H1 (cell line): ENCODE results near the gene EWSR1. TPM values are rescaled to one million over a fixed set of nuclear protein-coding genes. Genes with fewer than 3 reads are reported as not detected.

ENCODE experiments used
- CTCF ChIA-PET: fragments of 300-600 bp; sonication (Branson Sonifier 250); formaldehyde crosslinking; loops from one replicate; lab custom pipeline; 2021; ENCODE audit not compliant: partially characterized antibody; lab: Charles Lee
- POLR2A ChIA-PET: fragments of 300-600 bp; sonication (Branson Sonifier 250); formaldehyde crosslinking; loops from one replicate; lab custom pipeline; 2021; ENCODE audit warnings: inconsistent platforms; ENCODE audit not compliant: partially characterized antibody; lab: Charles Lee
- DNase-seq, 2 experiments: peaks; one replicate each; pipeline versions ENCODE4 v3.0.0 to v3.0.0-alpha.2; 2010 to 2022; ENCODE audit warnings: low spot score in 2 of 2, low read depth in 1 of 2, mixed read lengths in 1 of 2
- FAIRE-seq: peaks from 2 replicates; lab custom pipeline; 2011; peaks lifted over from hg19 to GRCh38; lab: Jason Lieb, UNC
- H2AFZ ChIP-seq: 2 replicates; pipeline ENCODE4 v1.8.1; 2012; ENCODE audit warnings: low read length, inconsistent platforms
- H2AK5ac ChIP-seq: 2 replicates; pipeline ENCODE4 v1.6.1; 2013; ENCODE audit warnings: low read depth, low read length
- H2BK120ac ChIP-seq: replicated peaks from 2 replicates; pipeline ENCODE3; 2013; ENCODE audit warnings: low read depth, low read length, inconsistent platforms
- H2BK12ac ChIP-seq: 2 replicates; pipeline ENCODE4 v1.6.1; 2013; ENCODE audit warnings: low read depth, low read length
- H2BK15ac ChIP-seq: 2 replicates; pipeline ENCODE4 v1.6.1; 2013; ENCODE audit warnings: low read length
- H2BK20ac ChIP-seq: 2 replicates; pipeline ENCODE4 v1.6.1; 2013; ENCODE audit warnings: low read length
- H2BK5ac ChIP-seq: 2 replicates; pipeline ENCODE4 v1.6.1; 2013; ENCODE audit warnings: low read depth, low read length
- H3K14ac ChIP-seq: 2 replicates; pipeline ENCODE4 v1.6.1; 2013; ENCODE audit warnings: inconsistent platforms; ENCODE audit not compliant: insufficient read length
- H3K18ac ChIP-seq: 2 replicates; pipeline ENCODE4 v1.6.1; 2013; ENCODE audit warnings: low read length; ENCODE audit errors: extremely low read depth
- H3K23ac ChIP-seq: 2 replicates; pipeline ENCODE4 v1.6.1; 2013; ENCODE audit warnings: inconsistent platforms; ENCODE audit not compliant: insufficient read length
- H3K23me2 ChIP-seq: 2 replicates; pipeline ENCODE4 v1.6.1; 2013; ENCODE audit warnings: low read depth, low read length
- H3K27ac ChIP-seq: 2 replicates; pipeline ENCODE4 v1.6.1; 2011; ENCODE audit warnings: low read depth, low read length, inconsistent platforms
- H3K27me3 ChIP-seq, 4 experiments: replicated peaks in 1 of 4; 1 replicate in 1 of 4; 2 replicates in 3 of 4; pipeline versions ENCODE4 v1.6.1 to v1.8.1; 2011 to 2013; ENCODE audit warnings: low read length in 3 of 4, mild to moderate bottlenecking in 3 of 4, inconsistent platforms in 2 of 4, mixed read lengths in 2 of 4, moderate library complexity in 1 of 4; ENCODE audit not compliant: control insufficient read depth in 3 of 4, insufficient read depth in 3 of 4; ENCODE audit errors: extremely low read depth in 1 of 4
- H3K36me3 ChIP-seq, 4 experiments: 2 replicates each; pipeline versions ENCODE4 v1.6.1 to v1.8.1; 2011 to 2013; ENCODE audit warnings: mild to moderate bottlenecking in 4 of 4, low read length in 3 of 4, moderate library complexity in 2 of 4, control low read depth in 1 of 4, inconsistent platforms in 1 of 4; ENCODE audit not compliant: insufficient read depth in 4 of 4, control insufficient read depth in 2 of 4
- H3K4ac ChIP-seq: replicated peaks from 2 replicates; pipeline ENCODE3; 2013; ENCODE audit warnings: low read length, low read depth, mixed read lengths, inconsistent platforms; ENCODE audit not compliant: insufficient read length
- H3K4me1 ChIP-seq, 4 experiments: replicated peaks in 1 of 4; 1 replicate in 1 of 4; 2 replicates in 3 of 4; pipeline versions ENCODE4 v1.6.1 to v1.8.1; 2011 to 2013; ENCODE audit warnings: low read length in 3 of 4, inconsistent platforms in 2 of 4, mixed read lengths in 1 of 4; ENCODE audit not compliant: insufficient read depth in 4 of 4, control insufficient read depth in 3 of 4
- H3K4me2 ChIP-seq, 2 experiments: 2 replicates each; pipeline versions ENCODE4 v1.6.1 to v1.8.1; 2011 to 2013; ENCODE audit warnings: low read depth in 2 of 2, low read length in 2 of 2, control low read depth in 1 of 2, inconsistent platforms in 1 of 2, mild to moderate bottlenecking in 1 of 2; ENCODE audit not compliant: insufficient read depth in 1 of 2
- H3K4me3 ChIP-seq, 4 experiments: fragments of 200-600, 300-600 bp in 1 of 4; sonication (generic), shearing (Covaris generic), sonication (Bioruptor Twin) in 1 of 4; 2 replicates each; pipeline versions ENCODE4 v1.5.1 to v1.8.1; 2011 to 2016; ENCODE audit warnings: low read length in 4 of 4, low read depth in 3 of 4, control low read depth in 2 of 4, inconsistent platforms in 2 of 4, mild to moderate bottlenecking in 2 of 4, mixed read lengths in 1 of 4, moderate library complexity in 1 of 4; ENCODE audit not compliant: insufficient read depth in 2 of 4; ENCODE audit errors: extremely low read depth in 1 of 4
- H3K56ac ChIP-seq: replicated peaks from 2 replicates; pipeline ENCODE3; 2013; ENCODE audit warnings: low read depth, mild to moderate bottlenecking, mixed read lengths, low read length, inconsistent platforms; ENCODE audit not compliant: insufficient read length
- H3K79me1 ChIP-seq: 2 replicates; pipeline ENCODE4 v1.6.1; 2013; ENCODE audit warnings: low read depth, low read length, control low read depth
- H3K79me2 ChIP-seq, 2 experiments: 2 replicates each; pipeline versions ENCODE4 v1.6.1 to v1.8.1; 2012 to 2013; ENCODE audit warnings: low read length in 2 of 2, mild to moderate bottlenecking in 2 of 2, inconsistent platforms in 1 of 2; ENCODE audit not compliant: insufficient read depth in 2 of 2, control insufficient read depth in 1 of 2
- H3K9ac ChIP-seq, 4 experiments: replicated peaks in 1 of 4; 1 replicate in 1 of 4; 2 replicates in 3 of 4; pipeline versions ENCODE4 v1.6.1 to v1.8.1; 2011 to 2013; ENCODE audit warnings: low read depth in 3 of 4, low read length in 3 of 4, control low read depth in 2 of 4, mild to moderate bottlenecking in 2 of 4, moderate library complexity in 2 of 4, inconsistent platforms in 1 of 4; ENCODE audit errors: extremely low read depth in 1 of 4
- H3K9me3 ChIP-seq, 2 experiments: 2 replicates each; pipeline versions ENCODE4 v1.6.1 to v1.8.1; 2012 to 2013; ENCODE audit warnings: mild to moderate bottlenecking in 2 of 2, moderate library complexity in 2 of 2, control low read depth in 1 of 2, inconsistent platforms in 1 of 2, low read depth in 1 of 2, low read length in 1 of 2, mixed read lengths in 1 of 2; ENCODE audit not compliant: insufficient read depth in 2 of 2
- H4K20me1 ChIP-seq, 2 experiments: replicated peaks in 1 of 2; 2 replicates each; pipeline versions ENCODE3 to v1.8.1; 2011 to 2013; ENCODE audit warnings: inconsistent platforms in 2 of 2, low read length in 2 of 2, mild to moderate bottlenecking in 1 of 2; ENCODE audit not compliant: insufficient read depth in 2 of 2, control insufficient read depth in 1 of 2
- H4K5ac ChIP-seq: 2 replicates; pipeline ENCODE4 v1.6.1; 2013; ENCODE audit warnings: low read length, low read depth, mixed read lengths, inconsistent platforms; ENCODE audit not compliant: insufficient read length
- H4K8ac ChIP-seq: 2 replicates; pipeline ENCODE4 v1.8.0; 2013; ENCODE audit warnings: mild to moderate bottlenecking, moderate library complexity, low read length, inconsistent platforms; ENCODE audit not compliant: insufficient read depth; ENCODE audit errors: extremely low read depth
- H4K91ac ChIP-seq: replicated peaks from 2 replicates; pipeline ENCODE3; 2013; ENCODE audit warnings: low read length, mixed read lengths, inconsistent platforms; ENCODE audit not compliant: insufficient read length
- CHD1 ChIP-seq: IDR thresholded peaks from 2 replicates; pipeline ENCODE4 v1.6.1; 2012; ENCODE audit warnings: low read depth, low read length, improper control_type of control experiment
- CHD2 ChIP-seq: IDR thresholded peaks from 2 replicates; pipeline ENCODE4 v1.6.1; 2012; ENCODE audit warnings: low read length, improper control_type of control experiment
- CREB1 ChIP-seq: IDR thresholded peaks from 2 replicates; pipeline ENCODE4 v1.6.1; 2012; ENCODE audit warnings: inconsistent platforms
- EP300 ChIP-seq, 2 experiments: IDR thresholded peaks; 1 replicate in 1 of 2; 2 replicates in 1 of 2; pipeline ENCODE4 v1.6.1; 2011 to 2012; ENCODE audit warnings: low read depth in 2 of 2, low read length in 2 of 2, mild to moderate bottlenecking in 2 of 2, borderline replicate concordance in 1 of 2, inconsistent platforms in 1 of 2, moderate library complexity in 1 of 2
- FOSL1 ChIP-seq: IDR thresholded peaks from 2 replicates; pipeline ENCODE4 v1.6.1; 2011; ENCODE audit warnings: mild to moderate bottlenecking, low read depth, low read length, moderate library complexity; ENCODE audit not compliant: insufficient read depth
- HDAC2 ChIP-seq, 2 experiments: fragments of 300-600 bp in 1 of 2; sonication (generic) in 1 of 2; IDR thresholded peaks; 2 replicates each; pipeline ENCODE4 v1.6.1; 2011 to 2012; ENCODE audit warnings: low read depth in 2 of 2, low read length in 2 of 2, mild to moderate bottlenecking in 2 of 2, moderate library complexity in 2 of 2, borderline replicate concordance in 1 of 2, inconsistent platforms in 1 of 2
- JUND ChIP-seq: IDR thresholded peaks from 2 replicates; pipeline ENCODE4 v1.6.1; 2011; ENCODE audit warnings: mild to moderate bottlenecking, improper control_type of control experiment, low read length
- NANOG ChIP-seq: IDR thresholded peaks from 2 replicates; pipeline ENCODE4 v1.6.1; 2011; ENCODE audit warnings: low read length, low read depth, mild to moderate bottlenecking, inconsistent platforms; ENCODE audit not compliant: insufficient read depth, poor library complexity, severe bottlenecking
- POLR2AphosphoS5 ChIP-seq: IDR thresholded peaks from 2 replicates; pipeline ENCODE4 v1.6.1; 2011; ENCODE audit warnings: low read depth, low read length
- TAF1 ChIP-seq: IDR thresholded peaks from 2 replicates; pipeline ENCODE4 v1.6.1; 2011; ENCODE audit warnings: mild to moderate bottlenecking, low read depth, low read length
- WGBS, 2 experiments: shearing (Covaris generic) in 1 of 2; methylation state at CpG; one replicate each; pipeline versions ENCODE4 v1.1.6 to v1.1.7; 2013 to 2015; ENCODE audit warnings: low lambda C conversion rate in 2 of 2, mixed read lengths in 2 of 2, inconsistent platforms in 1 of 2, low coverage in 1 of 2, missing lambda C conversion rate in 1 of 2; ENCODE audit not compliant: insufficient replicate concordance in 2 of 2, insufficient coverage in 1 of 2, insufficient read length in 1 of 2; ENCODE audit errors: extremely low coverage in 1 of 2, missing lambda C conversion rate in 1 of 2; 5-methylcytosine and 5-hydroxymethylcytosine counted together
- polyA plus RNA-seq, 7 experiments: library from polyadenylated mRNA; depleted of rRNA in 3 of 7; stranded (reverse) in 5 of 7; unstranded in 2 of 7; fragments of >200 nt in 5 of 7; fragments of 200-250 nt in 2 of 7; gene quantifications; 1 replicate in 5 of 7; 2 replicates in 1 of 7; 4 replicates in 1 of 7; pipeline versions ENCODE4 v1.2.1 to v1.2.3, GENCODE V29; 2011 to 2013; ENCODE audit warnings: missing spikeins in 2 of 7, mixed read lengths in 2 of 7
- total RNA-seq: library from RNA; stranded (reverse); fragmentation: NEBNext Ultra II Directional; extraction: Animal tissue kit (Norgen Biotek cat#: 25700); gene quantifications from 2 replicates; pipeline ENCODE4 v1.2.1, GENCODE V29; 2021
- TF ChIP-seq, protein P1 (sequence below): IDR thresholded peaks from 2 replicates; pipeline ENCODE4 v1.6.1; 2011; ENCODE audit warnings: low read length, improper control_type of control experiment

EWSR1 gene
- total and polyA plus RNA-seq, 2 of the 8 experiments (the other 6 are each of a cell fraction or from before 2014, with no cell fraction given): 387 to 930 TPM

DNA sequence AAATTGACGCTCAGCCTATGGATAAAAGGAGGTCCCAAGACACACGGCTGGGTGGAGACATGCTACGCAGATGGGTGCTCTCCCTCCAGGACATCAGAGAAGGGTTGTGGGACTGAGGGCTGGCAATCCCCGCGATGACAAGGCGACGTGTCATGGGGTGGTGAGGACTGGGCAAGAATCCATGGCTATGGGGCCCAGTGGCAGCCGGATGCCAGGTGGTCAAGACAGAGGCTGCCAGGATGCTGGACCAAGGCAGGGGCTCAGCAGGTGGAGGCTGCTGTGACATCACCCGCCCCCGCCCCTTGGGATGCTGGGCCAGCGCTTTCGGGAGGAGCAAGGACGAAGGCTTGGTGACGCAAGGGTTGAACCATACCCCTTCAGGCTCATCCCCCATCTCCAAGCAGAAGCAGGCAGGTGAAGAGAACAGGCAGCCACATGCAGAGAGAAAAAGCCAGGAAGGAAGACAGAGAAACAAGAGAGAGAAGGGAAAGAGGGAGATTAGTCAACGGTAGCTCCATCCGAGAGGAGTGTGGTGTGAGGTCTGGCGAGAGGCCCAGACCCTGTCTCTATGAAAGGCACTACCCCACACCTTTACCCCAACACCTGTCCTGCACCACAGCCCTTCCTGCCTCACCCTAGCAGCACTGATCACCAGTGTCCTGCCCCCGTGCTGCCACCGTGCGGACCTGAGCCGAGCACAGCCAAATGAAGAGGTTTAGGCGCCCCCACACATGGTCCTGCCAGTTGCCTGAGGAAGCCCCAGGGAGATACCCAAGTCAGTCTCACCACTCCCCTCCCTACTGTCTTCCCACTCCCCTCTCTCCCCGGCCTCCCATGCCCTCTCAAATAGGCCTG, 71.5 kb downstream of the EWSR1 start:
- no peak overlapping the region for H3K14ac ChIP-seq
- H4K20me1 ChIP-seq: peaks cover 1 to 12% of the 10 kb centered on the region in 2 experiments
- no peaks in the 10 kb centered on the region for H3K79me2 ChIP-seq
- no peak overlapping the region for H4K91ac ChIP-seq
- H2BK5ac ChIP-seq: no peak overlapping the region
- H4K8ac ChIP-seq: no peak overlapping the region
- no peak overlapping the region for H3K4me2 ChIP-seq
- peaks cover 7 to 37% (median 18%) of the 10 kb centered on the region in 4 experiments; a peak in 7 of 8 replicates for H3K36me3 ChIP-seq
- FAIRE-seq: no peak
- H2BK12ac ChIP-seq: no peak overlapping the region
- no peaks in the 10 kb centered on the region for H3K4me1 ChIP-seq
- no peaks in the 10 kb centered on the region for H3K79me1 ChIP-seq
- no peak overlapping the region for H2AFZ ChIP-seq
- no peak overlapping the region for H4K5ac ChIP-seq
- no peaks in the 10 kb centered on the region for H3K27me3 ChIP-seq
- no peak overlapping the region for H3K4ac ChIP-seq
- no peak overlapping the region for H3K56ac ChIP-seq
- no peak for DNase-seq
- no peak overlapping the region for H3K9ac ChIP-seq
- ChIA-PET POLR2A (no interaction called here), CTCF (interaction anchor here (1.6 kb wide), 1 partner anchor 14 kb away, joined by 5 read pairs; no protein-coding TSS in a partner anchor)
- no peak overlapping the region for H3K23ac ChIP-seq
- no peak overlapping the region for H3K4me3 ChIP-seq
- H3K18ac ChIP-seq: no peak overlapping the region
- no peak overlapping the region for H2BK15ac ChIP-seq
- no peaks in the 10 kb centered on the region for H3K23me2 ChIP-seq
- WGBS, 2 experiments: 91% methylated on average over 21 of the region's 23 CpGs; no CpG with 5 or more reads in 1 of the 2 experiments
- H3K27ac ChIP-seq: no peak overlapping the region
- no peak overlapping the region for H2AK5ac ChIP-seq
- no peaks in the 10 kb centered on the region for H3K9me3 ChIP-seq
- no peak overlapping the region for H2BK20ac ChIP-seq
- no peak overlapping the region for H2BK120ac ChIP-seq
- no peak for TF ChIP-seq HDAC2 (IDR thresholded peaks at IDR 0.05; ENCODE audit: borderline replicate concordance in 1 of 2, low read depth in 2 of 2, low read length in 2 of 2)
- no peak for TF ChIP-seq POLR2AphosphoS5
- TF ChIP-seq, protein P1, sequence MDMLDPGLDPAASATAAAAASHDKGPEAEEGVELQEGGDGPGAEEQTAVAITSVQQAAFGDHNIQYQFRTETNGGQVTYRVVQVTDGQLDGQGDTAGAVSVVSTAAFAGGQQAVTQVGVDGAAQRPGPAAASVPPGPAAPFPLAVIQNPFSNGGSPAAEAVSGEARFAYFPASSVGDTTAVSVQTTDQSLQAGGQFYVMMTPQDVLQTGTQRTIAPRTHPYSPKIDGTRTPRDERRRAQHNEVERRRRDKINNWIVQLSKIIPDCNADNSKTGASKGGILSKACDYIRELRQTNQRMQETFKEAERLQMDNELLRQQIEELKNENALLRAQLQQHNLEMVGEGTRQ: no peak
- TF ChIP-seq CREB1: no peak
- TF ChIP-seq CHD1: no peak
- TF ChIP-seq NANOG: no peak
- TF ChIP-seq FOSL1: no peak
- TF ChIP-seq JUND: no peak
- TF ChIP-seq EP300 (IDR thresholded peaks at IDR 0.05; ENCODE audit: borderline replicate concordance in 1 of 2, low read depth in 2 of 2, low read length in 2 of 2): no peak
- TF ChIP-seq CHD2: no peak
- TF ChIP-seq TAF1: no peak
